Middle frontal gyrus (tissue), 1 donor: ENCODE results near the gene CHAF1A.

Source experiments
- DNase-seq: peaks from one replicate; pipeline ENCODE4 v3.0.0-alpha.2; 2015; ENCODE audit warnings: low spot score; ENCODE audit errors: extremely low spot score

Gene CHAF1A

GRCh38 chr19:4379383-4380253 lies 22.8 kb upstream of the CHAF1A start:
- DNase-seq: no peak

DNA sequence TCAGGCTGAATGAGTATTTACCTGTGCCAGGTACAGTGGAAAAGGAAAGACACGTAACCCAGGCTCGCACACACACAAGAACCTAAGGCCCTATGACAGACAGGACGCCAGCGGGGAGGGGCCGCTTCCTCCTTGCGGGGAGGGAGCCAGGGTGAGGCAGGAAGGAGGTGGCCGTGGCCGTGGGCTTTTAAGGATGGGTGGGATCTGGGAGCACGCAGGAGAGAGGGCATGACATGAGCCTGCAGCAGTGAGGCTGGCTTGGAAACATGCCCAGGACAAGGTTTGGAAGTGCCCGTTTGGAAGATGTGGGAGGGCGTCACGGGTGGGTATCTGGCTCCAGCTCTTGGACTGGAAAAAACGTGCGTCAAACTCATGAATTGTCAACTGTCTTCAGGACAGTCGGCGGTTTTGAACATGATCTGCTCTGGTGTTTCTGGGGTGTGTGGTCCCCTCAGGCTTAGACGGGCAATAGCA lies 22.1 kb upstream of the CHAF1A start:
- DNase-seq: no peak

GRCh38 chr19:4385291-4386040 lies 17.0 kb upstream of the CHAF1A start:
- no peak for DNase-seq

DNA sequence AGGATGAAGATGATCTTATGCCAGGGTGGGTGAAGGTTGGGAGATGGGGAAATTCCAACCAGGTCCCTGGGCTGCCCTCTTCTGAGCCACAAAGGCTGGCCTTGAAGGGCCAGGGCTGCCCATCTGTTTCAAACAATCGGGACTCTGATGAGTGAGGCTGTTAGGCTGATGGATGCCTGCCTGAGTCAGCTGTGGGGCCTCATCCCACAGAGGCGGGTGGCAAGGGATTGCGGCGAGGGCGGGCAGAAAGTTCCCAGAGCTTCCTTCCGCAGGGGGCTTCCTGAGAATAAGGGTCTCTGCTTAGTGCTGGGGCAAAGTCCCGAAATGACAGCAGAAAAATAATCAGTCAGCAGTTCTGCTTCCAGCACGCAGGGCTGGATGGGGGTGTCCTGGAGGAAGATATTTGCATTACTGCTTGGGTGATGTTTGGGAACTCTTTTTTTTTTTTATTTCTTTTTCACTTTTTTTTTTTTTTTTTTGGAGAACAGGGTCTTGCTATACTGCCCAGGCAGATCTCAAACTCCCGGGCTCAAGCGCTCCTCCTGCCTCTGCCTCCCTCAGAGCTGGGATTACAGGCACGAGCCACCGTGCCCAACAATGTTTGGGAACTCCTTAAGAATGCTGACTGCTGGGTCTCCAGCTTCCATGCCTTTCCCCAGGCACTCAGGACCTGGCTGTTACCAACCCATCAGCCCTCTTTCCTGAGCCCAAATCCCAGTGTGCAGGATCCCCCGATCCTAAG lies 16.2 kb upstream of the CHAF1A start:
- DNase-seq: no peak

DNA sequence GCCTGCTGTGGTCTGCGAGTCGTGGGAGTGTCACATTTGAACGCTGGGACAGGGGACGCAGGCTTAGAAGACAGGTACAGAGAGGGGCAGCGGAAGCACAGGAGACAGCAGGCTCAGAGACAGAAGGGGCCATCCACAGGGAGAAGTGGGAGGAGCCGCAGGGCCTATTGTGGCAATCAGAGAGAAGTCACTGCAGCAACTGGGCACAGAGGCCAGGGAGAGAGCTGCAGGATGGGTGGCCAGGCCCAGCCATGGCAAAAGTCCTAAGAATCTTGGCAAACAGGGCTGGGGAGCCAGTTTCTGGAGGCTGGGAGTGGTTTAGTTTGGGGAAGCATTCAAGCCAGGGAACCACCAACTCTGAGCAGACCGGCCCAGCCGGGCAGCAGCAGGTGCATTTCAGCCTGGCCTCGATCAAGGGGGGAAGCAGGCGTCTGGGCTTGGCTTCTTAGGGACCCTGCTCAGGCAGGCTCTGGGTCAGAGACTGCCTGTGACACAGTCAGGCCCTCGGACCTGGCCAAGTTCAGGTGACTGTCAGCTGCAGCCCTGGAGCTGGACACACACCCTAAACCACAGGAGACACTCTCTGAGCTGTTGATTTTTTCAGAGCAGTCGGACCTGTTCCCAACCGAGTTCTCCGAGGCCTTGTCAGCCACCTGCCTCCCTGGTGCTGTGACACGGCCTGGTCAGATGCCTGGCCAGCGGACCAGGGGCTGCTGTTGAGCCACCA lies 13.9 kb upstream of the CHAF1A start:
- DNase-seq: no peak

DNA sequence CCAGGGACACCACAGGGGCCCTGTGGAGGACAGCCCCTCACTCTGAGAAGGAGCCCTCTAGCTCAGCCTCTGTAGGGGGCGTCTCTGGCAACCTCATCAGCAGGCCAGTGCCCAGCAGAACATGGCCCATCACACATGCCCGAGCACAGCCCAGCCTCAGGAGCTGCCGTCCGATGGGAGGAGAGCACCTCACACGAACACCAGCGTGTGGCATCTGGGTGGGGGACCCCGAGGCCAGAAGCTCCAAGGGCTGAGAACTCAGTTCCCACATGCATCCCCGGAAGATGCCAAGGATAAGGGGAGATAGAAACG lies 13.4 kb upstream of the CHAF1A start:
- DNase-seq: no peak

- no peak for DNase-seq
Observed at GRCh38 chr19:4389511-4390016, 12.9 kb upstream of the CHAF1A start.

- DNase-seq: no peak
Observed at GRCh38 chr19:4390017-4390566, 12.3 kb upstream of the CHAF1A start.

DNA sequence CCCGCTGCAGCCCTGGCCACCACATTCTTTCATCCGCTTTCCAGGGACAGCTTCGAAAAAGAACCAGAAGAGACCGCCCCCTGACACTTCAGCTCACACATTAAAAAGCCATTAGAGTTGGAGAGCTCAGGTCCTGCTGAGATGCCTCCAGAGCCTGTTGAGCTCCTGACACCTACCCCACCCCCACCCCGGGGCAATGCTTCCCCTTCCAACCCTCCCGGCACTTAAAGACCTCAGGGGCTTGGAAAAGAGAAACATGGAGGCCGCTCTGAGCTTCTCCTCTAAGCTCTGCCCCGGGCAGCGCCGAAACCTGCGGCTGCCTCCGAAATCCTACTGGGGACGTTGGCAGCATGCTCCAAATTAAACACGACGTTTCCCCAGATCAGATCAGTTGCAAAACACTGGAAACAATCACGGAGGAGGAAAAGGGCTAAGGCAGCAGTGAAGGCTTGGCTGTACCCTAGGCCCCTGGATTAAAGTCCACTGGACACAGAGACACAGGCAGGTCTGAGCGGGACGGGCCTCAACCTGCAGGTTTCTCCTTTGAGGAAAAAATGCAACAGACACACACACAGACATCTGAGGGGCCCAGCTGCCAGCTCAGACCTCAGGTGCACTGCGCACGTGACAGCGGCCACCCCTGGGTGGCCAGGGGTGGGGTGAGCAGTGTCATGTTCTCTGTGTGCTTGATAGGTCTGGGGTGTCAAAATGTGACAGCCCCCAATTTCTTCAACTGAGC lies 11.7 kb upstream of the CHAF1A start:
- no peak for DNase-seq

- no peak for DNase-seq
Observed at GRCh38 chr19:4391306-4391693, 11.1 kb upstream of the CHAF1A start.

GRCh38 chr19:4391701-4392483 lies 10.5 kb upstream of the CHAF1A start:
- no peak for DNase-seq

GRCh38 chr19:4393947-4394590 lies 8.4 kb upstream of the CHAF1A start:
- no peak for DNase-seq

DNA sequence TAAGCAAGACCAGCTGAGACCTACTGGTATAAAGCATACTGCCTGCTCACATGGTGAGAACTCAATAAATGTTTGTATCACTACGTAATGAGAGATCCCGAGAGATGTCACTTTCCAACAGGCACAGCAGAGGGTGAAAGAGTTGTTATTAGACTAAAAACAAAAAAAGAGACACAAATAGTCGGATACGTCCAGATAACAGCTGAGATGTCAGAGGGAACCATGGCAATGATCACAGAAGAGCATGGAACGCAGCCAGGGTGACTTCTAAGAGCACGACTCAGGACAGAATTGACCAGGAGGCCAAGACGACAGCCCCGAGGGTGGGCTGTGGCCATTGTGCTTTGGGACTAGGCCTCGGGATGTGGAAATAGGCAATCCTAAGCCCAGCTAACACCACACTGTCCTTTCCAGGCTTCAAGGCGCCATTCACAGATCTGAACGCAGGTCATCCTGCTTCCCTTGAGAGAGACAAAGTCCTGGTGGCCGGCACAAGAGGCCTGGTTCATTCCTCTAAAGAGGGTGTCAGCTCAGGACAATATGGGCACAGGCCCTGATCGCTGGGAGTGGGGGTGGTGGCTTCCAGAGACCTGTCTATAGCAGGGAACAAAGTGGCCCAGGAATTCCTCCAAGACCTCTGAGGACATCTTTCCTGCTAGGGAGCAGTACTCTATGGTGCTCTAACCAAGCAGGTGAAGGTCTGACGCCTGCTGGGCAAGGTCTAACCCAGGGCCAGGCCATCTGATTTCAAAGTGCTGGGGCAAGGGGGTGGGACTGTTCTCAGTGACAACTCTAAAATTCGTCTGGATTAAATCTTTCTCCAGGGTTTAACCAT lies 5.3 kb upstream of the CHAF1A start:
- no peak for DNase-seq

DNA sequence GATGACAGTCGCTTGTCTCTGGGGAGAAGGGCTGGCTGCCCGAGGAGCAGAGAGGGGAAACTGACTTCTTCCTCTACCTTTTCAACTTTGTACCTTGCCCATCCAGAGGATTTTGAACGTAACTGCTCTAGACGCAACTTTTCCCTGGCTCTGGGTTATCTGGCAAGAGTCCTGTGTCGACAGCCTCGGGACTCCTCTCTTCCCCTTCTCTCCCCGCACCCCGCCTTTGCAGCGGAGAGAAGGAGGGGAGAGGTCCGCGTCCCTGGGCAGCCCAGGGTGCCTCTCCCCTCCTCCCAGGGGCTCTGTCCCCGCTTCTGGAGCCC lies 2.7 kb upstream of the CHAF1A start:
- no peak for DNase-seq

DNA sequence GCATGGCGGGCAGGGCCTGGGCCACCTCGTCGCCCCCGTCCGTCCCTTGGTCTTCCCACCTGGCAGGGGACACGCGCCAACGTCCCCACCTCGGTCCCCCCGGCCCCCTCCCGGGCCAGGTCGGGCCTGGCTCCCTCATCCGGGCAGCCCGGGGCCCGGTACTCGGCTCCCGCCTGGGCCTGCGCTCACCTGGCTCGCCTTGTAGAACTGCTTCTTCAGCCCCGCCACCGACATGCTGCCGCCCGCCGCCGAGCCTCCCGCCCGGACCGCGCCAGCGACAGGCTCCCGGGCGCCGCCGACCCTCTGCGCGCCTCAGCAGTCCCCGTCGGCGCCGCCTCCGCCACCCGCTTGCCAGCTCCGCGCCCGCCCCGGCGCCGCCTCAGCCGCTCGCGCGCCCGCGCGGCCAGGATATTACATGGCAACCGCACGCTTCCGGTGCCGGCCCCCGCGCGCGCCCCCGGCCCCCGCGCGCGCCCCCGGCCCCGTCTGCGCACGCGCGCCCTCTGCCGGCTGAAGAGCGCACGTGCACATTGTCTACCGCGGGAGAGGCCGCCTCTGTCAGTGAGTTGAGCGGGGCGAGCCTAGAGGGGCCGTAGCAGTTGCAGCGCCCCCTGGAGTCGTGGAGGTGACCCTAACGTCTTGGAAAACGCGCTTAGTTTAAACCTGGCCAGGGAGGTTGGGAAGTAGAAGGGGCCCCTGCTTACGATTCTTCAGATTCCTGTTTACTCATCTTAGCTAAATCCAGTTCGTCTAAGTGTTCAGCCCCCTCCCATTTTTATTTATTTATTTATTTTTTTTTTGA lies 2.1 kb upstream of the CHAF1A start, which contains the start of gene SH3GL1:
SH3GL1 (minus strand) TSS at position 413 of the 802 bp plus-strand sequence; CDS start at position 234, 179 bp downstream.
- peak; percentile 90 for DNase-seq

DNA sequence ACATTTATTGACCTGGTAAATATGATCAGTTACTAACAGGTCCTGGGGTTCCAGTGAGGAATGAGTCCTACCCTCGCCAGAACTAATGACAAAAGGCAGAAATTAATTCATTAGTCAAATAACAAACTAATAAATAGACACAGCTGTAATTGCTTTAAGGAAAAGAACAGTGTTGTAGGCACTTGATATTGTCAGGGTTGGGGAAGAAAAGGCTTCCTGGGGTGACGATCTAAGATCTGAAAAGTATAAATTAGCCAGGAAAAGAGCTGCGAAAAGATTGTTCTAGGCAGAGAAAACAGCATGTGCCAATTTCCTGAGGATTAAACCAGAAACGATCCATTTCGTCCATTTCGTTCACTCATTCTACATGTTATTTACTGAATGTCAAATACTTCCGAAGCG lies 670 bp upstream of the CHAF1A start:
- no peak for DNase-seq
